IPS-NIHi7 (cell line): ENCODE results near the gene PCDHA3.
A peak's percentile ranks its signal among the peaks of the same experiment; 100 is the strongest.
"Not testable (repeated sequence)": the region's sequence is repeated elsewhere in the genome, so short reads cannot be mapped to it uniquely, and the experiment has no call there.

Experiments used
- DNase-seq: peaks from one replicate; pipeline ENCODE4 v3.0.0; 2012; ENCODE audit warnings: mixed read lengths; ENCODE audit errors: extremely low spot score

PCDHA3 gene

GRCh38 chr5:140821375-140822280 lies 20.8 kb downstream of the PCDHA3 start, which contains the start of gene PCDHA5:
Gene PCDHA5 (plus strand): TSS chr5:140821613.
- no peak for DNase-seq

- no peak for DNase-seq
Measured at GRCh38 chr5:140822281-140822629, 21.4 kb downstream of the PCDHA3 start.

GRCh38 chr5:140822969-140823368 lies 22.1 kb downstream of the PCDHA3 start:
- DNase-seq, result not testable (repeated sequence)

GRCh38 chr5:140823475-140823874 lies 22.6 kb downstream of the PCDHA3 start:
- DNase-seq, result no peak

- peak; percentile 12 for DNase-seq
Measured at GRCh38 chr5:140827704-140828361, 27.0 kb downstream of the PCDHA3 start, which contains the start of gene PCDHA6. Gene PCDHA6 (plus strand): TSS chr5:140827960. CDS start chr5:140828092, 132 bp downstream.

- DNase-seq, result peak; percentile 28
Measured at GRCh38 chr5:140828362-140828737, 27.5 kb downstream of the PCDHA3 start.

GRCh38 chr5:140829511-140830501 lies 28.9 kb downstream of the PCDHA3 start:
- not testable (repeated sequence) for DNase-seq

GRCh38 chr5:140833993-140834392 lies 33.1 kb downstream of the PCDHA3 start, which contains the start of gene PCDHA7:
Gene PCDHA7 (plus strand): TSS chr5:140834269. CDS start chr5:140834384, 115 bp downstream.
- no peak for DNase-seq

GRCh38 chr5:140834439-140835008 lies 33.7 kb downstream of the PCDHA3 start:
- DNase-seq, result not testable (repeated sequence)

GRCh38 chr5:140835622-140836510 lies 35.0 kb downstream of the PCDHA3 start:
- no peak for DNase-seq

- DNase-seq, result peak; percentile 16
Measured at GRCh38 chr5:140840978-140841962, 40.4 kb downstream of the PCDHA3 start, which contains the start of gene PCDHA8. Gene PCDHA8 (plus strand): TSS chr5:140841187. CDS start chr5:140841322, 135 bp downstream.

GRCh38 chr5:140842798-140843733 lies 42.2 kb downstream of the PCDHA3 start:
- no peak for DNase-seq

- not testable (repeated sequence) for DNase-seq
Measured at GRCh38 chr5:140848139-140849102, 47.6 kb downstream of the PCDHA3 start, which contains the start of gene PCDHA9. Gene PCDHA9 (plus strand): TSS chr5:140848382. CDS start chr5:140848496, 114 bp downstream.

GRCh38 chr5:140849831-140850634 lies 49.2 kb downstream of the PCDHA3 start:
- not testable (repeated sequence) for DNase-seq
